GM21529 (cell line): ENCODE measurements around the gene RAD51B.
"Not testable (repeated sequence)": the region's sequence is repeated elsewhere in the genome, so short reads cannot be mapped to it uniquely, and the experiment has no call there.

Experiments
- ATAC-seq: cut with Tn5 transposase; IDR thresholded peaks from one replicate; pipeline ENCODE4 v1.9.1; 2021; ENCODE audit not compliant: unreplicated experiment

The RAD51B gene

DNA sequence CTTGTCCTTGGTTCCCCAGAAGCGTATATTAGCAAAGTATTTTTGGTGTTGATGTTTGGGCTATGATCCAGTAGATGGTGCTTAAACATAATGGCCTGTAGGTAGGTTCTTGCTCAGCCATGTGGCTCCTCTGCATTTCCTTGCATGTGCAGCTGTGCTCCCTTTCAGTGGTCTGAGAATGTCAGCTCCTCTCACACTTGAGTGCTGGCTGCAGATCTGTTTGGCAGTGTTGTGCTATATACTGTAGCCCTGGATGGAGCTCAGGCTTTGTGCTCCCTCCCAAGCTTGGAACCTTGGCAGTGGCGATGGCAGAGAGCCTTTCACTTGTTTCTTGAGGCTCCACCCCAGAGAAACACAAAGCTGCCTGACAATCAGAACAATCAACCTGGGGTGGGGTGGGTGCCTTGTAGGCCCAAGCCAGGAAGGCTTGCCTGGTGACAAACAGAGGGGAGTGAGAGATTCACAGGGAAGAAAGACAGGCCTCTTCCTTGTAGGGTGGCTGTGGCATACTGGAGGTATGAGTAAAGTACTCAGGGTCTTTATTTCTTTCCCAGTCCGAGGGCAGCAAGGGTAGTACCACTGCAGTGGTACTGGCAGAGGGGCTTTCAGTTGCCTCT, 255.3 kb downstream of the RAD51B start:
- no peak for ATAC-seq

GRCh38 chr14:68075382-68076029, 255.9 kb downstream of the RAD51B start:
- no peak for ATAC-seq

GRCh38 chr14:68076451-68076850, 256.9 kb downstream of the RAD51B start:
- no peak for ATAC-seq

- no peak for ATAC-seq
Observed at GRCh38 chr14:68079941-68080697, 260.5 kb downstream of the RAD51B start.

- no peak for ATAC-seq
Observed at GRCh38 chr14:68081489-68081888, 261.9 kb downstream of the RAD51B start.

GRCh38 chr14:68082698-68083291, 263.2 kb downstream of the RAD51B start:
- ATAC-seq, result no peak

DNA sequence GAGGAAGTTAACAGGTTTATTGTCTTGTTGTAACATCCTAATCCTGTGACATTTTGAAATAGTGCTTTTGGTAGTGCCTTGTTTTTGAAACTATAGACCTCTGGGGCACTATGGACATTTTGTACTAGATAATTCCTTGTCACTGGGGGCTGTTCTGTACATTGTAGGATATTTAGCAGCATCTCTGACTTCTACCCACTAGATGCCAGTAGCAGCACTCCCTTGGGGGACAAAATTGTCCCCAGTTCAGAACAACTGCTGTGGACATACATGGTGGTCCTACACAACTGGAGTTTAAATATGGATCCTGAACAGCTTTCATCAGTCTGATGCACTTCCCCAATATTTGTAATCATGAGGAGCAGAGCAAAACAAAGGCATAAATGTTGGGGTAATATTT, 264.7 kb downstream of the RAD51B start:
- ATAC-seq, result no peak

GRCh38 chr14:68085742-68086141, 266.2 kb downstream of the RAD51B start:
- ATAC-seq, result no peak

- ATAC-seq, result no peak
Observed at GRCh38 chr14:68088451-68088854, 268.9 kb downstream of the RAD51B start.

DNA sequence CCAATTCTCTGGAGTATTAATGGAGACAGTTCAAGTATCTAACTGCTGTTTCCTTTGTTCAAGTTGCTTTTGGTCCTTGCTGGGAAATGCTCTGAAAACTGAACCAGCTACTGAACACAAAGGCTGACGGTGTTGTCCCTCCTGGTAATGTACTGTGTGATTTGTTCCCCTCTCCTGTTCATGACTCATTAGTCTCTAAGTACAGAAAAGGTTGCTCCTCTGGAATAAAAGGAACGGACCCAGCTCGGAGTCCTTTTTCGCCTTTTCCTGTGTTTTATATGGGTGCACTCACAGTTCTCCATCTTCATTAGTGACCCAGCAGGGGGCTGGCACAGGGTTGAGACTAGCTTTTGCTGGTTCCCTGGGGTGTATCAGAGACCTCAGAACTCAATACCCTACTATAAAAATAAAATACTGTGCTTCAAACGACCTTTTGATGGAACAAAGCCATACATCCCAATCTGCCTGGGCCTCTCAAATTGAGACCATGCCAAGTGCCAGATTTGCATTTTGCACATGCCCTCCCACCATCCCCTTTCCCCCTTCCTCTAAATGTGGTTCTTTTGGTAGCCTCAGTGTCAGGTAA, 269.7 kb downstream of the RAD51B start:
- no peak for ATAC-seq

DNA sequence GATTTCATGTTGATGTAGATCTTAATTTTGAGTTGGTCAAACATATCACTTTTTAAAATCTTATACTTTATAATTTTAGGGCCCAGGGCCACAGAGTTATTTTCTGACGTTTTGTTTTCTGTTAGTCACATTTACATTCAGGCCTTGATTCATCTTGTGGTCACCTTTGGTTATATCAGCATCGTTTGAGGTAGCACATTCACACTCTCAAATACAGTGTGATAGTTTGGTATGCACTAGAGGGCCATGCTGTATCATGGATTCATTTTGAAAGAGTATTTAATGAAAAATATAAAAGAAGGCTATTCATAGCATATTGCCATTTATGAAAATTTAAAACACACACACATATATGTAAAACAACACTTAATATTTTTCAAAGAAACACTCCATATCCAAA, 274.6 kb downstream of the RAD51B start:
- no peak for ATAC-seq

- no peak for ATAC-seq
Observed at GRCh38 chr14:68094752-68095151, 275.2 kb downstream of the RAD51B start.

- ATAC-seq, result no peak
Observed at GRCh38 chr14:68097727-68098126, 278.1 kb downstream of the RAD51B start.

- ATAC-seq, result no peak
Observed at GRCh38 chr14:68098834-68099233, 279.3 kb downstream of the RAD51B start.

GRCh38 chr14:68099495-68100045, 280.0 kb downstream of the RAD51B start:
- ATAC-seq, result no peak

- ATAC-seq, result not testable (repeated sequence)
Observed at GRCh38 chr14:68101715-68102301, 282.2 kb downstream of the RAD51B start.

- ATAC-seq, result no peak
Observed at GRCh38 chr14:68103853-68104252, 284.3 kb downstream of the RAD51B start.

DNA sequence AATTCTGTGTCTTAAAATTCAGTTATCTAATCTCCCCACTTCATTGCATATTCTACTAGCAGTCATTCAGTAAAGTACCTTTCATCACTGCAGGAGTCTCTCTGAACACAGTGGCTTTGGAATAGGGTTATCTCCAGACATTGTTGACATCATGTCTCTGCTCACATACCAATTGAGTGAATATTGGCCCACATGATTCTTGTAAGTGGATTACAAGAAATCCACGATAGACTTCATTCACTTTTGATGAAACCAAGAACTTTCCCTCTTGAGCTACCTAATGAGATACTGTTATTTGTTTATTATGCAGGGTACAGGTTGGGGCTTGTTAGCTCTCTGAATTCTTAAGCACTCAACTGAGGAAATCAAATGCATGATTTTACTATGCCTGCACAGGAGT, 284.9 kb downstream of the RAD51B start:
- no peak for ATAC-seq

- ATAC-seq, result no peak
Observed at GRCh38 chr14:68105816-68106215, 286.2 kb downstream of the RAD51B start.

- ATAC-seq, result no peak
Observed at GRCh38 chr14:68106456-68106855, 286.9 kb downstream of the RAD51B start.

GRCh38 chr14:68106905-68107304, 287.3 kb downstream of the RAD51B start:
- no peak for ATAC-seq
